Chondrocyte (in vitro differentiated cells): ENCODE data around the gene TBXT. TPM values are rescaled to one million over a fixed set of nuclear protein-coding genes. Genes with fewer than 3 reads are reported as not detected.

Experiments used
- DNase-seq: peaks from one replicate; pipeline ENCODE4 v3.0.0; 2021; ENCODE audit warnings: mixed read lengths, low spot score
- H3K27ac Mint-ChIP-seq: one replicate; pipeline ENCODE4 v1.8.0; 2021; ENCODE audit warnings: mild to moderate bottlenecking, moderate library complexity, mixed read lengths; ENCODE audit not compliant: unreplicated experiment
- H3K27me3 Mint-ChIP-seq: 2 replicates; pipeline ENCODE4 v1.8.0; 2021; ENCODE audit warnings: low read depth, mixed read lengths
- H3K36me3 Mint-ChIP-seq: 2 replicates; pipeline ENCODE4 v1.8.0; 2021; ENCODE audit warnings: low read depth, mixed read lengths
- H3K4me1 Mint-ChIP-seq: 2 replicates; pipeline ENCODE4 v1.8.0; 2021; ENCODE audit warnings: low read depth, mild to moderate bottlenecking, mixed read lengths
- H3K4me3 Mint-ChIP-seq: one replicate; pipeline ENCODE4 v1.8.0; 2021; ENCODE audit warnings: mild to moderate bottlenecking, moderate library complexity, mixed read lengths; ENCODE audit not compliant: unreplicated experiment
- H3K9me3 Mint-ChIP-seq: 2 replicates; pipeline ENCODE4 v1.8.0; 2021; ENCODE audit warnings: low read depth, mixed read lengths
- CTCF ChIP-seq: fragments of 200-600 bp; sonication (generic); IDR thresholded peaks from 2 replicates; pipeline ENCODE4 v1.5.0; 2021; ENCODE audit warnings: antibody characterized with exemption, mild to moderate bottlenecking, moderate library complexity
- long read RNA-seq: library from polyadenylated mRNA; stranded (forward); transcript quantifications from one replicate; pipeline ENCODE4 v2.0.0, GENCODE V29; 2021
- total RNA-seq: library from RNA; stranded (reverse); gene quantifications from 3 replicates; pipeline ENCODE4 v1.2.1, GENCODE V29; 2021

TBXT gene
- total RNA-seq, result not detected in 3 replicates
- long read RNA-seq, result 0 reads

GRCh38 chr6:166167801-166168615, at the start of gene TBXT:
Gene TBXT, minus strand, starts transcription at chr6:166167851. Its CDS starts 260 bp downstream, at chr6:166167591.
- no peak for DNase-seq
- no peaks in the 10 kb centered on the region for H3K36me3 Mint-ChIP-seq
- peaks cover 8% of the 10 kb centered on the region for H3K4me1 Mint-ChIP-seq
- peaks cover 68% of the 10 kb centered on the region for H3K27me3 Mint-ChIP-seq
- H3K9me3 Mint-ChIP-seq, result no peaks in the 10 kb centered on the region
- H3K4me3 Mint-ChIP-seq, result peak within 1 kb of the TSS; percentile 70
- TF ChIP-seq CTCF, result no peak
- no peak within 1 kb of the TSS for H3K27ac Mint-ChIP-seq

DNA sequence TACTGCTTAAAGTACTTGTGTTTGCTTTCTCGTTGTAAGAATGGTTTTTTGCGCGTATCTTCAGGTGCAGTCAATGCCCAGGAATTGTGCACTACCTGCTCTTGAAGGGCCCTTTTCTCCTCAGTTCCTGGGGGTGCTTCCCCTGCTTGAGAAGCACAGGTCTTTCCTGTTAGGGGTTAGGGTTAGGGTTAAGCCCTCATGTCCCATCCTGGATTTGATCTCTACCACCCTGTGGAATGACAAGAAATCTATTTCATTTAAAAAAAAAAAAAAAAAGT, 39.6 kb upstream of the TBXT start:
- no peak for DNase-seq
- Mint-ChIP-seq H3K4me1 (no peaks in the 10 kb centered on the region), H3K27me3 (peaks cover 18% of the 10 kb centered on the region), H3K27ac (no peak overlapping the region), H3K9me3 (peaks cover 14% of the 10 kb centered on the region), H3K36me3 (no peaks in the 10 kb centered on the region), H3K4me3 (no peak overlapping the region)
- no peak for TF ChIP-seq CTCF

DNA sequence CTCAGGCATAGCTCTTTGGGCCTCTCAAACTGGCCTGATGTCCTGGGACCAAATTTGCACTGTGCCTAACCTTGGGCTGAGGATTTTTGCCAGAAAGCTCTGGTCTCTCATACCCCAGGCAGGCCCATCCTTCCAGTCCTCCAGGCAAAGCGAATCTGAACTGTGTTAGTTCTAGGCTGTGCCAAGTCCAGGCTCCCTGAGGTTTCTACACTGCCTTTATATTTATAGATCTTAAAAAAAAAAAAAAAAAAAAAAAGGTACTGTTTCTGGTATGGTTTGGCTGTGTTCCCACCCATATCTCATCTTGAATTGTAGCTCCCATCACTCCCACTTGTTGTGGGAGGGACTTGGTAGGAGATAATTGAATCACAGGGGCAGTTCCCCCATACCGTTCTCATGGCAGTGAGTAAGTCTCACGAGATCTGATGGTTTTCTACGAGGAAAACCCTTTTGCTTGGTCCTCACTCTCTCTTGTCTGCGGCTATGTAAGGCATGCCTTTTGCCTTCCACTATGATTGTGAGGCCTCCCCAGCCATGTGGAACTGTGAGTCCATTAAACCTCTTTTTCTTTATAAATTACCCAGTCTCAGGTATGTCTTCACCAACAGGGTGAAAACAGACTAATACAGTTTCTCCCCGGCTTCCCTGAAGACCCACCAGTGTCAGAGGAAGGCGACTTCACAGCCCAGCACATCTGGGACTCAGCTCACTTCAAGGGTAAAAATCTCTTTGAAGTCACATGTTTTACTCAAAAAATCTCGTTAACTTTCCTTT, 39.0 kb upstream of the TBXT start:
- H3K4me3 Mint-ChIP-seq, result no peak overlapping the region
- no peaks in the 10 kb centered on the region for H3K4me1 Mint-ChIP-seq
- DNase-seq, result no peak
- no peak for TF ChIP-seq CTCF
- no peak overlapping the region for H3K27ac Mint-ChIP-seq
- H3K9me3 Mint-ChIP-seq, result peaks cover 10% of the 10 kb centered on the region
- peaks cover 22% of the 10 kb centered on the region for H3K27me3 Mint-ChIP-seq
- H3K36me3 Mint-ChIP-seq, result no peaks in the 10 kb centered on the region

- H3K9me3 Mint-ChIP-seq, result peaks cover 3% of the 10 kb centered on the region
- H3K27ac Mint-ChIP-seq, result no peak overlapping the region
- H3K4me3 Mint-ChIP-seq, result no peak overlapping the region
- no peaks in the 10 kb centered on the region for H3K36me3 Mint-ChIP-seq
- H3K4me1 Mint-ChIP-seq, result no peaks in the 10 kb centered on the region
- TF ChIP-seq CTCF, result no peak
- peaks cover 24% of the 10 kb centered on the region for H3K27me3 Mint-ChIP-seq
- no peak for DNase-seq
These were observed 38.4 kb upstream of the TBXT start for GRCh38 chr6:166206066-166206465.

- DNase-seq, result no peak
- peaks cover 2% of the 10 kb centered on the region for H3K9me3 Mint-ChIP-seq
- no peaks in the 10 kb centered on the region for H3K36me3 Mint-ChIP-seq
- H3K4me3 Mint-ChIP-seq, result no peak overlapping the region
- TF ChIP-seq CTCF, result no peak
- peaks cover 21% of the 10 kb centered on the region for H3K27me3 Mint-ChIP-seq
- H3K4me1 Mint-ChIP-seq, result no peaks in the 10 kb centered on the region
- no peak overlapping the region for H3K27ac Mint-ChIP-seq
These were observed 37.4 kb upstream of the TBXT start for GRCh38 chr6:166204852-166205650.
